Astrocyte (in vitro differentiated cells and primary cell): ENCODE results near the gene PXDC1. TPM values are rescaled to one million over a fixed set of nuclear protein-coding genes. Genes with fewer than 3 reads are reported as not detected.

Experiments
- DNase-seq: peaks from one replicate; pipeline ENCODE4 v3.0.0-alpha.2; 2010; ENCODE audit warnings: low read depth
- FAIRE-seq: peaks from 2 replicates; lab custom pipeline; 2011; peaks lifted over from hg19 to GRCh38; lab: Jason Lieb, UNC
- H2AFZ ChIP-seq: 2 replicates; pipeline ENCODE4 v1.6.0; 2012; ENCODE audit warnings: low read depth, low read length, inconsistent platforms
- H3K27ac ChIP-seq: 2 replicates; pipeline ENCODE4 v1.5.1; 2011; ENCODE audit warnings: low read depth, low read length, inconsistent platforms
- H3K27me3 ChIP-seq: 2 replicates; pipeline ENCODE4 v1.6.0; 2011; ENCODE audit warnings: low read length, inconsistent platforms; ENCODE audit not compliant: insufficient read depth
- H3K36me3 ChIP-seq: 2 replicates; pipeline ENCODE4 v1.5.1; 2011; ENCODE audit warnings: low read length, inconsistent platforms; ENCODE audit not compliant: insufficient read depth
- H3K4me1 ChIP-seq: 2 replicates; pipeline ENCODE4 v1.5.1; 2011; ENCODE audit warnings: low read length, inconsistent platforms; ENCODE audit not compliant: insufficient read depth
- H3K4me2 ChIP-seq: 2 replicates; pipeline ENCODE4 v1.6.0; 2012; ENCODE audit warnings: low read length, inconsistent platforms
- H3K4me3 ChIP-seq: 2 replicates; pipeline ENCODE4 v1.5.1; 2011; ENCODE audit warnings: low read depth, mild to moderate bottlenecking, low read length, inconsistent platforms; ENCODE audit not compliant: insufficient read depth
- H3K79me2 ChIP-seq: 2 replicates; pipeline ENCODE4 v1.6.0; 2012; ENCODE audit warnings: mild to moderate bottlenecking, low read length, inconsistent platforms; ENCODE audit not compliant: insufficient read depth
- H3K9ac ChIP-seq: 2 replicates; pipeline ENCODE4 v1.6.0; 2012; ENCODE audit warnings: mild to moderate bottlenecking, low read length, inconsistent platforms
- H3K9me3 ChIP-seq: 2 replicates; pipeline ENCODE4 v1.5.1; 2012; ENCODE audit warnings: low read depth, mild to moderate bottlenecking, low read length, inconsistent platforms; ENCODE audit not compliant: insufficient read depth
- H4K20me1 ChIP-seq: 2 replicates; pipeline ENCODE4 v1.6.0; 2012; ENCODE audit warnings: low read length, inconsistent platforms; ENCODE audit not compliant: insufficient read depth
- H3K27ac Mint-ChIP-seq: one replicate; pipeline ENCODE4 v1.8.0; 2021; ENCODE audit warnings: mild to moderate bottlenecking, mixed read lengths; ENCODE audit not compliant: unreplicated experiment
- H3K27me3 Mint-ChIP-seq: one replicate; pipeline ENCODE4 v1.8.0; 2021; ENCODE audit warnings: low read depth, mixed read lengths; ENCODE audit not compliant: unreplicated experiment
- H3K36me3 Mint-ChIP-seq: one replicate; pipeline ENCODE4 v1.8.0; 2021; ENCODE audit warnings: low read depth, mixed read lengths; ENCODE audit not compliant: unreplicated experiment
- H3K4me1 Mint-ChIP-seq: one replicate; pipeline ENCODE4 v1.8.0; 2021; ENCODE audit warnings: low read depth, mixed read lengths; ENCODE audit not compliant: unreplicated experiment
- H3K4me3 Mint-ChIP-seq: one replicate; pipeline ENCODE4 v1.8.0; 2021; ENCODE audit warnings: mild to moderate bottlenecking, moderate library complexity, mixed read lengths; ENCODE audit not compliant: unreplicated experiment
- H3K9me3 Mint-ChIP-seq: one replicate; pipeline ENCODE4 v1.8.0; 2021; ENCODE audit warnings: mild to moderate bottlenecking, mixed read lengths; ENCODE audit not compliant: unreplicated experiment
- CTCF ChIP-seq: IDR thresholded peaks from 2 replicates; pipeline ENCODE4 v1.5.1; 2011; ENCODE audit warnings: low read depth, mild to moderate bottlenecking, inconsistent platforms, low read length, moderate library complexity; ENCODE audit not compliant: insufficient read depth
- EZH2 ChIP-seq: IDR thresholded peaks from 2 replicates; pipeline ENCODE4 v1.6.1; 2012; ENCODE audit warnings: mild to moderate bottlenecking, low read length, inconsistent platforms; ENCODE audit not compliant: insufficient read depth
- total RNA-seq: library from RNA; stranded (reverse); gene quantifications from 2 replicates; pipeline ENCODE4 v1.2.1, GENCODE V29; 2021

The PXDC1 gene
- total RNA-seq, 1 donor from 2014 or later: 58.2 TPM

GRCh38 chr6:3784423-3784822 lies 32.9 kb upstream of the PXDC1 start:
- DNase-seq (no peak), FAIRE-seq (no peak)
- Histone ChIP-seq H2AFZ (no peak overlapping the region), H4K20me1 (no peaks in the 10 kb centered on the region), H3K4me2 (no peak overlapping the region), H3K9me3 (no peaks in the 10 kb centered on the region), H3K79me2 (no peaks in the 10 kb centered on the region), H3K9ac (no peak overlapping the region), H3K4me3 (no peak overlapping the region), H3K27me3 (no peaks in the 10 kb centered on the region), H3K36me3 (no peaks in the 10 kb centered on the region), H3K4me1 (peaks cover 13% of the 10 kb centered on the region), H3K27ac (no peak overlapping the region)
- peaks cover 14% of the 10 kb centered on the region for H3K27me3 Mint-ChIP-seq
- H3K27ac Mint-ChIP-seq: no peak overlapping the region
- no peak overlapping the region for H3K4me3 Mint-ChIP-seq
- peaks cover 3% of the 10 kb centered on the region for H3K4me1 Mint-ChIP-seq
- no peak for TF ChIP-seq EZH2
- TF ChIP-seq CTCF: no peak
- H3K36me3 Mint-ChIP-seq: no peaks in the 10 kb centered on the region
- peaks cover 4% of the 10 kb centered on the region for H3K9me3 Mint-ChIP-seq

- Histone ChIP-seq H4K20me1 (no peaks in the 10 kb centered on the region), H2AFZ (no peak overlapping the region), H3K36me3 (no peaks in the 10 kb centered on the region), H3K4me3 (no peak overlapping the region), H3K9ac (no peak overlapping the region), H3K27ac (no peak overlapping the region), H3K4me1 (peaks cover 4% of the 10 kb centered on the region), H3K4me2 (no peak overlapping the region), H3K79me2 (no peaks in the 10 kb centered on the region), H3K27me3 (no peaks in the 10 kb centered on the region), H3K9me3 (no peaks in the 10 kb centered on the region)
- Mint-ChIP-seq H3K27ac (no peak overlapping the region), H3K4me3 (no peak overlapping the region), H3K4me1 (no peaks in the 10 kb centered on the region), H3K9me3 (peaks cover 4% of the 10 kb centered on the region), H3K27me3 (peaks cover 22% of the 10 kb centered on the region), H3K36me3 (no peaks in the 10 kb centered on the region)
- FAIRE-seq (no peak), DNase-seq (no peak)
- TF ChIP-seq EZH2 (no peak), CTCF (no peak)
These were observed 31.6 kb upstream of the PXDC1 start for GRCh38 chr6:3782876-3783832.

DNA sequence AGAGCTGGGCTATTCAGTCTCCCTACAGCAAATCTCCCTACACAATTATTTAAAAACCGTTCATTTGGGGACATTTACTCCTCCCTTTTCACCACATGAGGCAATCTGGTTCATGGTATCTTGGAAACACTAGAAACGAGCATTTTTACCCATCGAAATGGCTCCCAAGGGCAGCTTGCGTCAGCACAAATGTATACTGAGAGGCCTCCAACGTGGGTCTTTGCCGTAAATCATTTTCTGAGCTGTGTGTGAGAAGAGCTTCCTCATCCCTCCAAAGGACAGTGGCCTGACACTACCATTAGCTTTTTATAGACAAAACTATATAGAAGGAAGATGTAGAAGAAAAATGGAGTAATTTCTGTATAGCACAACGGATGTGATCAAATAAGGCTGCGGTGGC lies 30.0 kb upstream of the PXDC1 start:
- Mint-ChIP-seq H3K4me3 (no peak overlapping the region), H3K36me3 (no peaks in the 10 kb centered on the region), H3K27ac (no peak overlapping the region), H3K27me3 (peaks cover 22% of the 10 kb centered on the region), H3K4me1 (no peaks in the 10 kb centered on the region), H3K9me3 (peaks cover 4% of the 10 kb centered on the region)
- Histone ChIP-seq H4K20me1 (no peaks in the 10 kb centered on the region), H3K9me3 (no peaks in the 10 kb centered on the region), H3K4me3 (no peak overlapping the region), H3K4me2 (no peak overlapping the region), H3K9ac (no peak overlapping the region), H3K36me3 (no peaks in the 10 kb centered on the region), H3K27ac (no peak overlapping the region), H3K79me2 (no peaks in the 10 kb centered on the region), H3K4me1 (peaks cover 4% of the 10 kb centered on the region), H2AFZ (no peak overlapping the region), H3K27me3 (no peaks in the 10 kb centered on the region)
- TF ChIP-seq EZH2 (no peak), CTCF (no peak)
- FAIRE-seq (no peak), DNase-seq (no peak)
